DLD1 (cell line): Measurements from ENCODE around the gene KCNS1.
"Not testable (repeated sequence)": the region's sequence is repeated elsewhere in the genome, so short reads cannot be mapped to it uniquely, and the experiment has no call there.

Source experiments
- in situ Hi-C: cut with HindIII; loops from 2 replicates; pipeline ENCODE4 v1.10.0; 2017; ENCODE audit warnings: low sequenced_read_pairs

Gene KCNS1, protein sequence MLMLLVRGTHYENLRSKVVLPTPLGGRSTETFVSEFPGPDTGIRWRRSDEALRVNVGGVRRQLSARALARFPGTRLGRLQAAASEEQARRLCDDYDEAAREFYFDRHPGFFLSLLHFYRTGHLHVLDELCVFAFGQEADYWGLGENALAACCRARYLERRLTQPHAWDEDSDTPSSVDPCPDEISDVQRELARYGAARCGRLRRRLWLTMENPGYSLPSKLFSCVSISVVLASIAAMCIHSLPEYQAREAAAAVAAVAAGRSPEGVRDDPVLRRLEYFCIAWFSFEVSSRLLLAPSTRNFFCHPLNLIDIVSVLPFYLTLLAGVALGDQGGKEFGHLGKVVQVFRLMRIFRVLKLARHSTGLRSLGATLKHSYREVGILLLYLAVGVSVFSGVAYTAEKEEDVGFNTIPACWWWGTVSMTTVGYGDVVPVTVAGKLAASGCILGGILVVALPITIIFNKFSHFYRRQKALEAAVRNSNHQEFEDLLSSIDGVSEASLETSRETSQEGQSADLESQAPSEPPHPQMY

DNA sequence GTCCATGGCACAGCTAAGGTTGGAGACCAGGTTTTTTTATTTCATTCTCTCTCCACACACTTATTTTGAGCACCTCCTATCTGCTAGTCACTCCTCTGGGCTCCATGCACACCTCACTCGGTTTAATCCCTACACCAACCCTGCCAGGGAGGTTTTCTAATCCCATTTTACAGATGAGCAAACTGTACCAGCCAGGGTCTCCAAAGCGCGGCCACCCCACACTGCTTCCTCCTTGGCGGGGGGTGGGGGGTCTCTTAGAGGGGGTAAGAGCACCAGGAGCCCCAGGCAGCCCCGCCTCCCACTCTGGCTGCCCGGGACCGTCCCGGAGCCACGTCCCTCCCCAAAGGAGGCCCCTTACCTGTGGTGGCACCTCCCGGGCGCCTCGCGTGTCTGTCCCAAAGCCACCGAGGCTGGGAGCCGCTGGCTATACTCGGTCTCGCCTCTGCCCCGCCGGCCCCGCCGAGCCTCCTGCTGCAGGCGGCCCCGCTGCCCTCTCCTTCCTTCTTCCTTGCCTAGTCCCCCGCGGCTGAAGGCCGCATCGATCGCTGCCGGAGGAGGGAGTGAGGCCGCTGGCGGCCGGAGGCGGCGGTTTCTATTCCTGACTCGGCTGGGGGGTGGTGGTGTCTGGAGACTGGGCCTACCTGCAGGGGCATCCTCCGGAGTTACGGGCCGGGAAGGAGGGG, at the start of gene KCNS1:
Gene KCNS1 (minus strand): TSS at position 565 of the 683 bp plus-strand sequence. CDS start 1,891 bp downstream, outside the sequence.
- in situ Hi-C loops, result no loop called here

- in situ Hi-C loops, result no loop called here
These were observed 48.1 kb upstream of the KCNS1 start for GRCh38 chr20:45149062-45149461.

DNA sequence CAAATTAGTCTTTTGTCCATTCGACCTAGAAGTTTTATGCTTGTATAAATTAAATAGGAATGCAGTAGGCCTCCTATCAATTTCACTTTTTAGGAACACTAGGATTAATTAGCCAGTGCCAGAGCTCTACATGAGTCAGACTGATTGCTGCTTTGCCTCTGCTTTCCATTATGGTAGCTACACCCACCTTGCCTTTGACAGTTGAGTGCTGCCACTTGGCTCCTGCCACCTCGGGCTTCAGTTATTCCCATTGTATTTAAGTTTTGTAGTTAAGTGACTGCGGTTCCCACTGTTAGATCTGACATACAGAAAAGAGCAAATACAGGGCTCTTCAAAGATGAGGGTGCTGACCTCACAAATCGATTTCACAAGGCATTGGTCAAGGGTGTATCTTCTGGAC, 39.9 kb upstream of the KCNS1 start:
- in situ Hi-C loops, result no loop called here

- in situ Hi-C loops, result not testable (repeated sequence)
These were observed 38.9 kb upstream of the KCNS1 start for GRCh38 chr20:45139733-45140375.

DNA sequence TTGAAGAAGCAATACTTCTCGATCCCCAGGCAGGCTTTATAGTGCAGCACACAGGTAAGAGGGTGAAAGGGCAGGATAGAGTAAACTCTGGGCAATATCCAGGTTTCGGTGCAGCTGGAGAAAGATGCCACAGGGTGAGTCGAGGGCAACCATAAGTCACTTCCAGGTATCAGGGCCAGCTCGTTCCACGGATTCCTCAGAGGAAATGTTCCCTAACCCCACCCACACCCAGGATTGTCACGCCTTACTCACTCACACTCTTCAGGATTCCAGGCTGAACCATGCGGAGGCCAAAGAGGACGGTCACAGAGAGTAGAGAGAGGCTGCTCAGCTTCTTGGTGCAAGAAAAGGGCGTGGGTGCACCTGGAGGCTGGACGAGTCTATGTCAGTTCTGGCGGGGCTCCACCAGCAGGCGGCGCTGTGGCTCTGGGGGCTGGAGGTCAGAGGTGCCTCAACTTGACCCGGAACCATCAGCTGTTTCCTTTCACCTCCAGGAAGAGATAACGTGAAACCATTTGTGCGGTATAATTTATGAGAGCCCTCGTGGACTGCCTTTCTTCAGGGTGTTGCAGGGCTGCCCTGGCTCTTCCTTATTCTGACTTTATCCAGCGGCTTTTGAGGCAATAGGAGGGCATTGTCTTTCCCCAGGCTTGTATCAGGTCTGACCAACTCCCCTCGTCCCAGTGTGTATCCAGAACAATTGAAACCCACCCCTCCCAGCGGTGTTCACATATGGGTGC, 37.8 kb upstream of the KCNS1 start:
- in situ Hi-C loops, result no loop called here

DNA sequence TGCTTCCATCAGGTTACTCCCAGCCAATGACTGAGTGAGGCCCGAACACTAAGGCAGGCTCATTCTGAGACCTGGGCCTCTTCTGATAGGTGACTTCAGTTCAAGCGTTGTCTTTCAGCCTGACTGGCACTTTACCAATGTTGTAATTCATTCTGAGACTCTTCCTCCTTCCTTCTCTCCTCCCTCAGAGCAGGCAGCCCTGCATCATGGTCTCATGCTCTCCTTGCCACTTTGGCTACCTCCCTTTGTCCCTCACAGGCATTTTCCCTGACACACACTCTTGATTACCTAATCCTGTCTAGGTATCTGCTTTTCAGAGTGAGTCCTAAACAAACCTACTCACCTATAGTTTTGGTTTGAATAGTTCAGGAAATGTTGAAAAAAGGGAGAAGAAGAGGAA, 36.0 kb upstream of the KCNS1 start:
- in situ Hi-C loops, result no loop called here

DNA sequence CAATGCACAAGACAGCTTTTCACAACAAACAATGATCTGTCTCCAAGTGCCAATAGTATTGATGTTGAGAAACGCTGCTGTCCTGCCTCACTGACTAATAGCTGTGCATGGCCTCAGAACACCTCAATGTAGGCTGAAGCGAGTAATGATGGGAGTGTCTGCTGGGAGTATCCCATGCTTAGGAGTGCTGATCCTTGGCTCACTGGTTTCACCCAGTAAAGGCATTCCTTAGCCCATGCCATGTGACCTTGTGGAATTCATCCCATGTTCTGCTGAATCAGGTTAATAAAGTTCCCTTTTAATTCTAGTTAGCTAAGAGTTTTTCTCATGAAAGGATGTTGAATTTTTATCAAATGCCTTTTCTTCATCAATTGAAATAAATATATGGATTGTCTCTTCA, 27.2 kb upstream of the KCNS1 start:
- in situ Hi-C loops, result no loop called here

- in situ Hi-C loops, result no loop called here
These were observed 23.4 kb upstream of the KCNS1 start, which contains the start of gene WFDC12 for GRCh38 chr20:45124365-45124764. Gene WFDC12, minus strand, starts transcription at chr20:45124465. Its CDS starts 18 bp downstream, at chr20:45124447.

DNA sequence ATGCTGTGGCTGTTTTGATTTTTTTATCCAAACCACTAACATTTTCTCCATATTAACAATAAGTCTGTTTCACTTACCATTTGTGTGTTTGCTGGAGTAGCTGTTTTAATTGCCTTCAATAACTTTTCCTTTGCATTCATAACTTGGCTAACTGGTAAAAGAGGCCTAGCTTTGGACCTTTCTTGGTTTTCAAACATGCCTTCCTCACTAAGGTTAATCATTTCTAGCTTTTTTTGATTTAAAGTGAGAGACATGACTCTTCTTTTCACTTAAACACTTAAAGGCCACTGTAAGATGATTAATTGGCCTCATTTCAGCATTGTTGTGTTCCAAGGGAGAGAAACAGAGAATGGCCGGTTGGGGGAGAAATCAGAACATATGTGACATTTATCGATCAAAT, 20.5 kb upstream of the KCNS1 start:
- in situ Hi-C loops, result no loop called here

DNA sequence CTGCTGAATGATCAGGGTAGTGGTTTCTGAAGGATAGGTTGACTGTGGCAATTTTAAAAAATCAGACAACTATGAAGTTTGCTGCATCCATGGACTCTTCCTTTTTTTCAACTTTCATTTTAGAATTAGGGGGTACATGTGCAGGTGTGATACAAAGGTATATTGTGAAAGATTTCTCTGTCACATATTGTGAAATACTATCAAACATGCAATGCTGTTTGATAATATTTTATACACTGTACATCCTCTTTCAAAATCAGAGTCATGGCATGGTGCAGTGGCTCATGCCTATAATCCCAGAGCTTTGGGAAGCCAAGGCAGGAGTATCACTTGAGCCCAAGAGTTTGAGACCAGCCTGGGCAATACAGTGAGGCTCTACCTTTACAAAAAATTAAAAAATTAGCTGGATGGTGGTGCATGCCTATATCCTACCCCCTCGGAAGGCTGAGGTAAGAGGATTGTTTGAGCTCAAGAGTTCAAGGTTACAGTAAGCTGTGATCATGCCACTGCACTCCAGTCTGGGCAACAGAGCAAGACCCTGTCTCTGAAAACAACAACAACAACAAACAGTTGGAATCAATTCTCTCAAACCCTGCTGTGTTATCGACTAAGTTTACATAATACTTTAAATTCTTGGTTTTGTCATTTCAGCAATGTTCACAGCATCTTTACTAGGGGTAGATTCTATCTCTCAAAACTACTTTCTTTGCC, 18.8 kb upstream of the KCNS1 start:
- in situ Hi-C loops, result no loop called here

DNA sequence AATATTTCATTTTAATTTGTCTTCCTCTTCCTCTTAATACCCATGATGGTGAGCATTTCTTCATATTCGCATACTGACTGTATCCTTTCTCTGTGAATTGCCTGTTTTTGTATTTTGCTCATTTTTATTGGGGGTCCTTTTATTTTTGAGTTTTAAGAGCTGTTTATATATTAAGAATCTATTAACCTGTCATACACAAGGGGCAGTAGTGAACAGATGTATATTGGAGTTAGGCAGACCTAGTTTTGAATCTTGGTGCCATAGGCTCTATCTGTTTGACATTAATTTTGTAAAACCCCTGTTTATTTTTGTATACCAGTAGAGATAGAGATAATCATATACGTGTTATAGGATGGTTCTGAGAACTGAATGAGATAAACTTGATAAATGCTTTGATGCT, 17.1 kb upstream of the KCNS1 start:
- in situ Hi-C loops, result no loop called here

DNA sequence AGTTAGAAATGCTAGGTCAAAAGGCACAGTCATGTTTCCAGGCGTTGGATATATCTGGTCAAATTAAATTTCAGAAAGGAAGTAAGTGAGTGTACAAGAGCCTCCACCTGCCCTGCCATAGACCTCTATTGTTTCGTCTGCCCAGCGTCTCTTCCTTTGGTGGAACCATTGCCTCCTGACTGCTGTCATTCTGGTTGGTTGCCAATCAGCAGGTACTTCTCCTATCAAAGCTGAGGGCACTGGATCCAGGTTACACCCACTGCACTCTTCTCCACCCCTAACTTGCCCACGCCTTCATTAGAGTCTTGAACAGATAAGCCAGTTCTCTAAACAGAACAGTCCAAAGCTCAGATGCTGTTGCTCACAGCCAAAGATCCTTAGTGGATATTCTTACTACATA, 16.7 kb upstream of the KCNS1 start:
- in situ Hi-C loops, result no loop called here

- in situ Hi-C loops, result no loop called here
These were observed 14.9 kb upstream of the KCNS1 start for GRCh38 chr20:45115829-45116228.

GRCh38 chr20:45115386-45115774, 14.5 kb upstream of the KCNS1 start:
- in situ Hi-C loops, result no loop called here

DNA sequence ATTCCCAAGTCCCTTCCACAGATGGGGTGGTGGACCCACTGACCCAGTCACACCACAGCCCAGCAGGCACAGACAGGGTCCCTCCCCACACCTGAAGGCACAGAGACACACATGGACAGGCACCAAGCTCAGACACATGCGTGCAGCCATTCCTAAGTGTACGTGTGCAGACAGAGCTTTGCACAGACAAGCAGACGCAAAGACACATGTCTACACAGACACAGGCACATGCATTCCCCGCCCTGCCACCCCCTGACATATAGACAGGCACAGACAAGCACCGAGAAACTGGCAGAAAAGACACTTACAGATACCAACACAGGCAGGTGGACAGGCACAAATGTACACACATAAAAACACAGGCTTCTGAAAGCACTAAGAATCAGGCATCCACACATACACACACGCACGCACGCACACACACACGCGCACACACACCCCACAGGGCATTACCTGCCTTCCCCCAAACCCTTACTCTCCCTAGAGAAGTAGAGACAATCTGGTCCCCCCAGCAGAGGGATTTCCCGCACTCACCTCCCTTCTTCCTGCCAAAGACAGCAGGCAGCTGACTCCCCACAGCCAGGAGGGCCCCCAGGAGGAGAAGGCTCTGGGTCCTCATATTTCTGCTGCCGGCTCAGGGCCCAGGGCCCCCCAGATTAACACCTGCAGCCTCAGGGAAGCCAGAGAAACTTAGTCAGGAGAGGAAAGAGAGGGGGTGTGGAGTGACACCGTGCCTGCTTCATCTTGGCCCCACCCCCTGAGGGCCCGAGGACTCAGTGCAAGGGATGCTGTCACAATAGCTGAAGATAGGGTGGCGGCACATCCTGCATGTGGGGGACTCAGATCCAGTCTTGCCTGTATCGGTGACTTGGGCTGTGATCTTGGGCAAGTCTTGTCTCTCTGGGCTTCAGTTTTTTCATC, 13.8 kb upstream of the KCNS1 start, which contains the start of gene WFDC5:
Gene WFDC5 (minus strand): TSS at position 710 of the 921 bp plus-strand sequence. CDS start 91 bp downstream, at position 619.
- in situ Hi-C loops, result no loop called here

DNA sequence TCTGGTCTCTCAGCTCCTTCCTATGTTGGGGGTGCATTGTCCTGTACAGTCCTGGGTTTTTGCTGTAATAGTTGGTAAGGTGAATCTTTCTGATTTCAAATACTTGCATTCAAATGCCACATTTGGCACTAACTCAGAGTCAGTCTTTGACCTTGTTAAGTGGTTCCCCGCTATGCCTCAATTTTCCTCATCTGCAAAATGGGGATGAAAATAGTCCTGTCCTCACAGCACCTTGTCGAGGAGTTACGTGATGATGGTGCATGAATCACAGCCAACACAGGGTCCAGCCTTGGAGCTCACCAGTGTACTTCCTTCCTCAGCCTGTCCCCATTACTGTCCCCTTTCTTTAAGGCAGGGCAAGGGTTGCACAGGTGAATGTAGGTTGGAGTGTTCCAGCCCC, 12.9 kb upstream of the KCNS1 start:
- in situ Hi-C loops, result no loop called here

DNA sequence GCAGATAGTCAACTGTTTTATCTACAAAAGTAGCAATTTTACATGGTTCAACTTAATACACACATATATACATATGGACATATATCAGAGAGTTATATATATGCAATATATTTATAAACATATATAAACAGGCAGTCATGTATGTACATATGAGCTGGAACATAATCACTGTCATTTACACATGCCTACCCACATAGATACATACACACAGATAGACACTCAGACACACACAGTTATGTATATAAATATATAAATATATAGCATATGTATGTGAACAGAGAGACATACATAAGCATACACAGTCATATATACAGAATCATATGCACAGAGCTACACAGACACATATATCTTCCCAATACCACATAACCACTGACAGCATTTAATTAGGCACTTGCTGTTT, 11.8 kb upstream of the KCNS1 start:
- in situ Hi-C loops, result no loop called here

- in situ Hi-C loops, result no loop called here
These were observed 11.0 kb upstream of the KCNS1 start for GRCh38 chr20:45111799-45112471.
